ENCODE results near the gene RARS2. TPM values are rescaled to one million over a fixed set of nuclear protein-coding genes. Genes with fewer than 3 reads are reported as not detected.

The RARS2 gene
- total and polyA plus RNA-seq, 2 donors (not counting 3 experiments of a cell fraction or from before 2014, with no cell fraction given), result 7.4 to 33.7 TPM

DNA sequence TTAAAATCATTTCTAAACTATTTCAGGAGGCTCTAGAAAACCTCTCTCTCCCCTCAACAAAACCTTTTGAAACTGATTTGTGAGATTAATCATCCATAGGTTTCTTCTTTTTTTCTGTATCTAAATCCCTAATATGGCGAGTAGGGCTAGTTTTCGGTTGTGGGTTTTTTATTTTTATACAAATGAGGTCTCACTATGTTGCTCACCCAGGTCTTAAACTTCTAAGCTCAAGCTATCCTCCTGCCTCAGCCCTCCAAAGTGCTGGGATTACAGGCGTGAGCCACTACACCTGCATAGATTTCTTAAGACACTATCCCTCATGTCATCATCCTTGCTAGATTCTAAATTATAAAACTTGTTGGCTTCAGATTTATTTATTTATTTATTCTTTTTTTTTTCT, 44.1 kb upstream of the RARS2 start:
- ChIA-PET POLR2A (no interaction called here), CTCF (no interaction called here)
- no peak overlapping the region for H2AFZ ChIP-seq (ENCODE audit: low read depth, low read length)
- no peak overlapping the region for H3K9ac ChIP-seq (replicated peaks; ENCODE audit: extremely low read depth, insufficient read depth, low read length)
- dilution Hi-C loops (cut with MboI; ENCODE audit: extremely low pct_ligation_motif_present, low sequenced_read_pairs), result no loop called here
- no peak overlapping the region for H3K27ac ChIP-seq (ENCODE audit: insufficient read depth, low read depth, low read length)
- H3K9me1 ChIP-seq (replicated peaks; ENCODE audit: control insufficient read depth, extremely low read depth, insufficient read depth, low read length), result no peaks in the 10 kb centered on the region
- BruUV-seq (replicated peaks), result no TSS peak
- DNase-seq (ENCODE audit: low read depth, low spot score), result no peak
- no peak for TF ChIP-seq MYC (IDR thresholded peaks at IDR 0.05; ENCODE audit: low read depth, low read length)
- TF ChIP-seq GATA2 (IDR thresholded peaks at IDR 0.05; ENCODE audit: insufficient read depth, insufficient read length, low read depth, low read length), result no peak
- no peak for TF ChIP-seq JUN (IDR thresholded peaks at IDR 0.05; ENCODE audit: borderline replicate concordance, insufficient read depth, insufficient read length, low read depth)
- TF ChIP-seq EZH2 (IDR thresholded peaks at IDR 0.05; ENCODE audit: borderline replicate concordance, low read depth, low read length, severe bottlenecking), result no peak
- no peak for TF ChIP-seq POLR2A (IDR thresholded peaks at IDR 0.05; ENCODE audit: low read depth, low read length)
- no peak for TF ChIP-seq FOS (IDR thresholded peaks at IDR 0.05; ENCODE audit: borderline replicate concordance, insufficient read depth, low read length)
- no peak for TF ChIP-seq MAX (IDR thresholded peaks at IDR 0.05; ENCODE audit: insufficient read depth, insufficient read length)
- no peak for TF ChIP-seq CTCF (IDR thresholded peaks at IDR 0.05; ENCODE audit: extremely low read depth in 1 of 2, insufficient read depth in 1 of 2, low read depth in 1 of 2, low read length in 2 of 2)
- TF ChIP-seq POLR2AphosphoS5 (IDR thresholded peaks at IDR 0.05; ENCODE audit: insufficient read depth, low read depth, low read length), result no peak
- H3K4me2 ChIP-seq (ENCODE audit: insufficient read depth, low read length), result no peak overlapping the region
- H3K4me1 ChIP-seq (ENCODE audit: control insufficient read depth, extremely low read depth, insufficient read depth, low read length), result no peaks in the 10 kb centered on the region
- H4K20me1 ChIP-seq (replicated peaks; ENCODE audit: control insufficient read depth, extremely low read depth, insufficient read depth, low read length), result no peaks in the 10 kb centered on the region
- H3K4me3 ChIP-seq (replicated peaks in 1 of 3; ENCODE audit: insufficient read depth in 1 of 3, low read depth in 1 of 3, low read length in 3 of 3), result no peak overlapping the region
- H3K9me3 ChIP-seq (replicated peaks; ENCODE audit: control insufficient read depth, insufficient read depth, low read length), result no peaks in the 10 kb centered on the region
- intact Hi-C loops (cut with micrococcal nuclease), result no loop called here
- no peaks in the 10 kb centered on the region for H3K27me3 ChIP-seq (ENCODE audit: control insufficient read depth in 2 of 2, insufficient read depth in 2 of 2, low read length in 2 of 2)
- H3K36me3 ChIP-seq (ENCODE audit: control insufficient read depth in 2 of 2, extremely low read depth in 1 of 2, insufficient read depth in 2 of 2, low read length in 2 of 2), result no peaks in the 10 kb centered on the region
- no peaks in the 10 kb centered on the region for H3K79me2 ChIP-seq (ENCODE audit: control insufficient read depth, insufficient read depth, low read length)
- FAIRE-seq, result no peak
